Thymus (tissue), 11 donors: ENCODE results near the gene EML1. TPM values are rescaled to one million over a fixed set of nuclear protein-coding genes. Genes with fewer than 3 reads are reported as not detected.
A peak's percentile ranks its signal among the peaks of the same experiment; 100 is the strongest.

Experiments used
- DNase-seq, 9 donors: peaks; one replicate each; pipeline ENCODE4 v3.0.0-alpha.2; 2013; ENCODE audit warnings: low spot score in 9 of 9, low read depth in 6 of 9, missing footprints in 1 of 9
- H3K27ac ChIP-seq, 2 donors: one replicate each; pipeline ENCODE4 v1.5.1; 2013; ENCODE audit warnings: control low read depth in 1 of 2, low read depth in 1 of 2, low read length in 1 of 2, mild to moderate bottlenecking in 1 of 2, moderate library complexity in 1 of 2
- H3K27me3 ChIP-seq, 2 donors: one replicate each; pipeline ENCODE4 v1.5.1; 2013; ENCODE audit warnings: low read length in 1 of 2; ENCODE audit not compliant: control insufficient read depth in 2 of 2, insufficient read depth in 1 of 2
- H3K36me3 ChIP-seq, 2 donors: one replicate each; pipeline ENCODE4 v1.5.1; 2013; ENCODE audit warnings: low read length in 1 of 2, mild to moderate bottlenecking in 1 of 2, moderate library complexity in 1 of 2; ENCODE audit not compliant: control insufficient read depth in 2 of 2, insufficient read depth in 2 of 2
- H3K4me1 ChIP-seq, 2 donors: one replicate each; pipeline ENCODE4 v1.5.1; 2013; ENCODE audit warnings: low read length in 2 of 2; ENCODE audit not compliant: control insufficient read depth in 2 of 2, insufficient read depth in 2 of 2
- H3K4me3 ChIP-seq, 2 donors: one replicate each; pipeline ENCODE4 v1.5.1; 2013; ENCODE audit warnings: low read length in 2 of 2, control low read depth in 1 of 2, mild to moderate bottlenecking in 1 of 2
- H3K9me3 ChIP-seq, 2 donors: one replicate each; pipeline ENCODE4 v1.5.1; 2013; ENCODE audit warnings: low read length in 1 of 2, mild to moderate bottlenecking in 1 of 2; ENCODE audit not compliant: control insufficient read depth in 2 of 2, insufficient read depth in 1 of 2
- WGBS: extraction: QIAGEN DNeasy Blood & Tissue Kit; methylation state at CpG from one replicate; pipeline ENCODE4 v1.1.7; 2013; 5-methylcytosine and 5-hydroxymethylcytosine counted together
- polyA plus RNA-seq: library from polyadenylated mRNA; stranded (reverse); fragments of 200-250 nt; gene quantifications from one replicate; pipeline ENCODE4 v1.2.3, GENCODE V29; 2013
- total RNA-seq: library from RNA; stranded (reverse); fragments of 120-200 nt; gene quantifications from one replicate; pipeline ENCODE4 v1.2.4, GENCODE V29; 2013
- donor health status: healthy.

The EML1 gene
- total and polyA plus RNA-seq, 2 donors, result 1.7 to 2.7 TPM

DNA sequence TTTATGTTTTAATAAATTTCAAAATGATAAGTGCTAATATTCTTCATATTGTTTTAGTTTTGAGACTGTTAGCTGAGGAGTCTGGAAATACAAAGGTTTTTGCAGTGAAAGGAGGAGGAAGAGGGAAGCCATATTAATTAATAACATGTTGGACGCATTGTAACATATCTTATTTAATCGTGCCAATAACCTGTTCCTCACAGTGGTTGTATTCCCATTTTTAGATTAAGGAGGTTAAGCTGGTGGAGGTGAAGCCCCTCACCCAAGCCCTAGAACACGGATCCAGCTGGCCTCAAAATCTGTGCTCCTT, 92.4 kb downstream of the EML1 start:
- H3K4me1 ChIP-seq, result no peaks in the 10 kb centered on the region
- DNase-seq, result no peak
- no peaks in the 10 kb centered on the region for H3K9me3 ChIP-seq
- no peak overlapping the region for H3K4me3 ChIP-seq
- H3K36me3 ChIP-seq, result no peaks in the 10 kb centered on the region
- H3K27ac ChIP-seq, result no peak overlapping the region
- peaks cover 0 to 3% of the 10 kb centered on the region in 2 donors for H3K27me3 ChIP-seq
- WGBS, result 68% methylated on average over 3 of the region's 3 CpGs

DNA sequence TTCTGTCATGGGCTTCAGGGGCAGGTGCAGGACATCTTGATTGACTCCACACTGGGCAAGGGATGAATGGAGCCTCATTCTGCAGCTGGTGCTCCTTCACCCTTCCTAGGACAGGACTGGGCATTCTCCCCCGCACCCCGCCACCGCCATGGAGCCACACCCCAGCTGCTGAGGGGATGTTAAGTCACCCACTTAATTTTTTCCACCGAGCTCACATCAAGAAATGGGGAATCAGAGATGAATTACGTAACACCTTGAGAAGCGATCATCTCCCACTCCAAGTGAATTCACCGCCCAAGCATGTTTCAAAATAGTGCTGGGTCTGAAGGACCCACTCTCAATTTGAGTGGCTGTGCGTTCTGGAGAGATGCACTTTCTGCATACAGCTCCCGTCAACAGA, 94.2 kb downstream of the EML1 start:
- Histone ChIP-seq H3K4me3 (no peak overlapping the region), H3K9me3 (no peaks in the 10 kb centered on the region), H3K36me3 (no peaks in the 10 kb centered on the region), H3K27me3 (no peaks in the 10 kb centered on the region), H3K4me1 (no peaks in the 10 kb centered on the region), H3K27ac (no peak overlapping the region)
- DNase-seq, result no peak
- WGBS, result 90% methylated on average over 9 of the region's 9 CpGs

DNA sequence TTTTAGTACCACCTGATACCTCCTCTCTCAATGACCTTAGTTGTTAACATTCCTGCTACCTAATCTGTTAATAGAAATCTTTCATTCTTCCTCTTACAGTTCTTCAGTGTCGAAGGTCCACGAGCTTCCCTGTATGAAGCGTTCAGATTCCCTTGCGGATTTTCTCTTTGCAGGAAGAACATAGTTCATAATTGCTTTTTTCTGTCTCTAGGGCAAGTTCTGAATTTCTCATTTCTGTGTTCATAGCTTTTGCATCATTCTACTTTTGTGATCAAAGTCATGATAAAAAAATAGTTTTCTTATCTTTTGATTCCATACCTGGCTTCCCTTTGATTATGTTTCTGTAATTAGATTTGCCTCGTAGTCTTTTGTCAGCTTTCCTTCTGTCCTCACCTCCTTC, 94.9 kb downstream of the EML1 start:
- peaks cover 0 to 2% of the 10 kb centered on the region in 2 donors for H3K27me3 ChIP-seq
- no peaks in the 10 kb centered on the region for H3K4me1 ChIP-seq
- no peak overlapping the region for H3K27ac ChIP-seq
- 90% methylated on average over 5 of the region's 5 CpGs for WGBS
- H3K36me3 ChIP-seq, result no peaks in the 10 kb centered on the region
- DNase-seq, result no peak
- no peaks in the 10 kb centered on the region for H3K9me3 ChIP-seq
- no peak overlapping the region for H3K4me3 ChIP-seq

DNA sequence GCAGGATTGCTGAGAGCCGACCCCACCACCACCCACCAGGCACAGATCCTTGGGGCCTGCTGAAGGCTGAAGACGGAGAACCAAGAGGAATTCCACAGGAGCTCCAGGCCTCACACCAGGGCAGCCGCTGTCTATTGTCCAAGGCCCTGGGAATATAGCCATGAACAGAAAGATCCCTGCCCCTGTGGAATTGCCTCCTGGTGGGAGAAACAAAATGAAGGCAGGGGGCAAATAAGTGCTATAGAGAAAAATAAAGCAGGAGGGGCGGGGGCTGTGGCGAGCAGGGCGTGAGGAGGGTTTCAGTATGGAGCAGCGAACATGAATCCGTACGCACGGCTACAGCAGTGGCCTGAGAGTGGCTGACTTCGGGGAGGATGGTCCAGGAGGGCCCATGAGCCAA, 96.1 kb downstream of the EML1 start:
- Histone ChIP-seq H3K9me3 (no peaks in the 10 kb centered on the region), H3K4me3 (no peak overlapping the region), H3K4me1 (no peaks in the 10 kb centered on the region), H3K27me3 (peaks cover 0 to 3% of the 10 kb centered on the region in 2 donors), H3K27ac (no peak overlapping the region), H3K36me3 (no peaks in the 10 kb centered on the region)
- WGBS, result 97% methylated on average over 11 of the region's 11 CpGs
- no peak for DNase-seq

DNA sequence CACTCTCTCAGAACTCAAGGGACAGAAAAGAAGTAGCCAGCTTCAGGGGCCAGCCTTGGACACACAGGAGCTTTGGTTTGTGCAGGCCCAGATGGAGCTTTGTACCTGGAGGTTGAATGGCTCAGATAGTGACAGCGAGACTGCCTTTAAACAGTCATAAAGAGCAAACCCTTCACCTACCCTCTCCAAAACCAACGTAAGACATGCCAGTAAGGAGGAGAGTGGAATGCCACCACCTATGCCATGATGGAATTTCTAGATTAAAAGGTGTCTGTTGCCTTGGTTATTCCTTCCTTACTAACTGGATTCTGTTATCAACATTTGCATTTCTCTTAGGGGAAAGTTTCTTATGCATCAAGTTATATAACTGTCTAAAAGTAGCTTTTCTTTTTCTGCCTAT, 98.1 kb downstream of the EML1 start:
- Histone ChIP-seq H3K27ac (no peak overlapping the region), H3K27me3 (peaks cover 0 to 3% of the 10 kb centered on the region in 2 donors)
- WGBS, result 93% methylated on average over 2 of the region's 2 CpGs

DNA sequence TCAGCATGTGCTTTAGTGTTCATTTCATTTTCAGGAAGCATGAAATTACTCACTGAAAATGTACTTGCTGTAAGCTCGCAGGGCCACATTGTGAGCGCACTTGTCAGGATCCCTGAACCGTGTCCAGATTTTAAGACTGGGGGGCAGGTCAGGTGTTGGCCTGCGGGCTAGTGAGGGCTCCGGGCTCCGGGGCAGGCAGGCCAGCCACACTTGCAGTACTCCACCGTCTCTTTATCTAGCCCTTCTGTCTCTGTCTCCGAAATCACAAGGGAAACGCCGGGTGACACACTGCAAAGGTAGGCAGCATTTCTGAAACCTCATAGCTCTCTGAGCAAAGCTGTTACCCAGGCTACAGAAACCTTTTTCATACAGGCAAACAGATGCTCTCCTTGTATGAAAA, 98.7 kb downstream of the EML1 start:
- Histone ChIP-seq H3K9me3 (no peaks in the 10 kb centered on the region), H3K27ac (no peak overlapping the region), H3K27me3 (peaks cover 0 to 3% of the 10 kb centered on the region in 2 donors), H3K4me1 (no peaks in the 10 kb centered on the region), H3K4me3 (no peak overlapping the region), H3K36me3 (no peaks in the 10 kb centered on the region)
- 93% methylated on average over 10 of the region's 10 CpGs for WGBS
- no peak for DNase-seq

More for the DNA sequence above, 98.1 kb downstream of the EML1 start:
- no peaks in the 10 kb centered on the region for H3K4me1 ChIP-seq
- H3K36me3 ChIP-seq, result no peaks in the 10 kb centered on the region
- no peak overlapping the region for H3K4me3 ChIP-seq
- DNase-seq, result no peak
- H3K9me3 ChIP-seq, result no peaks in the 10 kb centered on the region

DNA sequence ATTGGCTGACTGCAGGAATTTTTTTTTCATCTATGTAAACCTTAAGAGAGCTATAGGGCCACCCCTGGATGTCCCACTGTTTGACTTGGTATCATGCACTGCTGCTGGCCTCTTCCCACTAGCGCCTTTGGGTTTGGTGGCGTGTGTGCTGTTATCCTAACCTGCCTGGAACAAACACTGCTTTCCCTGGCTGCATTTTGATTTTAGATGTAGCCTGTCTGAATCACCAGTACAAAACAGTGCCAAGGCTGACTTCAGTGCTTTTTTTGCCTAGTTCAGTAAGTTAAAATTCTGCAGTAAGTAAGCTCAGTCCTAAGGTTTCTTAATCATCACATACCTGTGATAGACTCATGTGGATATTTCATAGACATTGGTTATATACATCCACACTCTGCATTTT, 99.2 kb downstream of the EML1 start:
- H3K27me3 ChIP-seq, result peaks cover 0 to 3% of the 10 kb centered on the region in 2 donors
- no peaks in the 10 kb centered on the region for H3K9me3 ChIP-seq
- no peak overlapping the region for H3K4me3 ChIP-seq
- DNase-seq, result no peak
- H3K4me1 ChIP-seq, result no peaks in the 10 kb centered on the region
- H3K27ac ChIP-seq, result no peak overlapping the region
- WGBS, result 76% methylated on average over 2 of the region's 2 CpGs
- H3K36me3 ChIP-seq, result no peaks in the 10 kb centered on the region

DNA sequence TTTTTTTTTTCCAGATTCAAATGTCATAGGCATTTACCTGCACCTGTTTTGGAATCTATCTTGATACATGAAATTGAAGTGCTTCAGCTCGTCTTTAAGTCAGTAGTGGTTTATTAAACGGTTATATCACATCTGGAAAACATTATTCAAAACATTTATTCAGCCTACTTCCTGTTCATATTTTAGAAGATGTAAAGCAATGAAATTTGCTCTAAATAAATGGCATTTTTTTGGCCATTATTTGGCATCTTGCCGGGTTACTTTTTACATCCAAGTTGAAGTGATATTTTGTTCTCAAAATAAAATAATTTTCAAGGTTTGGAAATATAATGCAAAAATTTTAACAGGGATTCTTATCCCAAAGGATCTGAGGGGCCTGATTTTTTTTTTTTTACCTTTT, 103.1 kb downstream of the EML1 start:
- WGBS, result 86% methylated on average over 3 of the region's 3 CpGs
- Histone ChIP-seq H3K4me1 (no peaks in the 10 kb centered on the region), H3K27me3 (peaks cover 0 to 3% of the 10 kb centered on the region in 2 donors), H3K9me3 (no peaks in the 10 kb centered on the region), H3K27ac (no peak overlapping the region), H3K4me3 (no peak overlapping the region), H3K36me3 (no peaks in the 10 kb centered on the region)
- no peak for DNase-seq

DNA sequence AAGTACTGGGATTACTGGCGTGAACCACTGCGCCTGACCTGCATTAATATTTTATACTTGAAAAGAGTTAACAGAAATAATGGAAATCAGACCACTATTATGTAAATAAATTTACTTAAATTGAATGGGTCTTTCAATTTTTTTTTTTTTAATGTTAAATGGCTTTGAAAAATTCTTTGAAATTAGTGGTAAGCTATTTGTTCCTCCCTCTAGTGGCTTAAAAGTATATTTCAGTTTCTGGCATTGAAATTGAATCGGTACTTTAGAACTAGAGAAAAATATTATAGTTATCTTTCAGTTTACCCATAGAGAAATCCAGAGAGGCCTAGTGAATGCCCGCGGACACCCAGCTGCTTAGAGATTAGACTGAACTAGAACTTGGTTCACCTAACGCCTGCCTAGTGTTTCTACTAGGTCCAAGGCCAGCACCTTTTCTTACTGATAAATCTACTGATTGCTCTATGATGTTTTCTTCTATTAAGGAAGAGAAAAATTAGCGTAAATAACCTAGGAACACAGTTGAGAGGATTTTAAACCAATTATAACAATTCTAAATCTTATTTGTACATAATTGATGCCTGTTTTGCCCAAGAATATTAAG, 106.5 kb downstream of the EML1 start:
- H3K4me1 ChIP-seq, result no peaks in the 10 kb centered on the region
- 83% methylated on average over 7 of the region's 7 CpGs for WGBS
- peak in 3 of 9 donors; percentile 2 to 13 (median 3) for DNase-seq
- no peaks in the 10 kb centered on the region for H3K27me3 ChIP-seq
- no peaks in the 10 kb centered on the region for H3K9me3 ChIP-seq
- H3K27ac ChIP-seq, result no peak overlapping the region
- H3K36me3 ChIP-seq, result no peaks in the 10 kb centered on the region
- no peak overlapping the region for H3K4me3 ChIP-seq

DNA sequence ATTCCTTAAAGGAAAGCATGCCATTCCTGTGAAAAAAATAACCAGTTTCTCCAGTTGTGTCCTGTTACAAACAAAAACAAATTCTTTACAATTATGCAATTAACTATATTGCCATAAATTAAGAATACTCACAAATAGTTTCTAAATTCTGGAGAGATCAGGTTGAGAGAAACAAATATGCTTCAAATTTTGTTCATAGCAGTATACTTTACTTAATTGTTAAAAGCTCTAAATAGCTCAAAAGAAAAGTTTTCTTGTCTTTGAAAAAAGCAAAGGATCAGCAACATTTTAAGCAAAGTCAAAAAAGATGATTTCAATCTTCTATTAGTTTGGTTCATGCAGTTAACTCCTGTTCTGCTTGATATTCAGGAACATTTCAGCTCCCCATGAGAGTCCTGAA, 109.7 kb downstream of the EML1 start:
- no peaks in the 10 kb centered on the region for H3K36me3 ChIP-seq

More for the DNA sequence above, 109.7 kb downstream of the EML1 start:
- Histone ChIP-seq H3K27ac (no peak overlapping the region), H3K9me3 (no peaks in the 10 kb centered on the region), H3K4me3 (no peak overlapping the region), H3K27me3 (no peaks in the 10 kb centered on the region), H3K4me1 (no peaks in the 10 kb centered on the region)
- no peak for DNase-seq
